ENCODE results near the gene ADARB1.

The ADARB1 gene

DNA sequence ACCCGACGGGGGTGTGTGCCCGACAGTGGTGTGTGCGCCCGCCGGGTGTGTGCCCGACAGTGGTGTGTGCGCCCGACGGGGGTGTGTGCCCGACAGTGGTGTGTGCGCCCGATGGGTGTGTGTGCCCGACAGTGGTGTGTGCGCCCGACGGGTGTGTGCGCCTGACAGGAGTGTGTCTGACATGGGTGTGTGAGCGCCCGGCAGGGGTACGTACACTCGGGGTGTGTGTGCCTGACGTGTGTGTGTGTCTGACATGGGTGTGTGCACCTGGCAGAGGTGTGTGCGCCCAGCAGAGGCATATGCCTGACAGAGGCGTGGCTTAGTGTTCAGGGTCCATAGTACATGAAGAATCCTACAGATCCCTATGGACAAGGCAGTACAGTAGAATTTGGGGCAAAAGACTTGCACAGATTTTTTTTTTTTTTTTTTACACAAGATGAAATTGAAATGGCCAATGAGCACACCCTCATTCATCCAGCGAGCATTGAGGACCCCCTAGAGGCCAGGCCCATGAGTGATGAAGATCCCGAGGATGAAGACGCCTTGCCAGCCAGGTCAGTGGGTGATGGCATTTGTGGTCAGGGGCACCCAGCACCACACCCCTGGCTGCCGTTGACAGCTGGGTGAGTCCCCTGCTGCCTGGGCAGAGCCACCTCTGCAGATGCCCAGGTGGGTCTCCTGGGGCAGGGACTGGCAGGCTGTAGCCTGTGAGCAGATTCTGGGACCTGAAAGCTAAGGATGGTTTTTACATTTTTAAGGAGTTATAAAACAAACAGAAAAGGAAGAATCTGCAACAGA lies 60.1 kb downstream of the ADARB1 start:
- Histone ChIP-seq H3K4me1 (no peaks in the 10 kb centered on the region), H3K4me2 (ENCODE audit: low read length) (no peak overlapping the region), H3K27ac (no peak overlapping the region), H2AFZ (no peak overlapping the region), H3K9ac (no peak overlapping the region), H3K36me3 (ENCODE audit: control insufficient read depth, insufficient read depth, low read length) (no peaks in the 10 kb centered on the region), H3K27me3 (ENCODE audit: control insufficient read depth, insufficient read depth, low read length) (no peaks in the 10 kb centered on the region), H3K9me3 (ENCODE audit: control insufficient read depth, low read length) (no peaks in the 10 kb centered on the region), H3K4me3 (ENCODE audit: low read depth, low read length) (no peak overlapping the region), H3K79me2 (no peaks in the 10 kb centered on the region)
- no peak for TF ChIP-seq CTCF (IDR thresholded peaks at IDR 0.05)

- Histone ChIP-seq H3K4me3 (ENCODE audit: low read depth, low read length) (no peak overlapping the region), H3K27me3 (ENCODE audit: control insufficient read depth, insufficient read depth, low read length) (no peaks in the 10 kb centered on the region), H3K4me1 (no peaks in the 10 kb centered on the region), H3K9me3 (ENCODE audit: control insufficient read depth, low read length) (no peaks in the 10 kb centered on the region), H3K36me3 (ENCODE audit: control insufficient read depth, insufficient read depth, low read length) (no peaks in the 10 kb centered on the region), H2AFZ (no peak overlapping the region), H3K9ac (no peak overlapping the region), H3K79me2 (no peaks in the 10 kb centered on the region), H3K4me2 (ENCODE audit: low read length) (no peak overlapping the region), H3K27ac (no peak overlapping the region)
- no peak for TF ChIP-seq CTCF (IDR thresholded peaks at IDR 0.05)
Observed at GRCh38 chr21:45135122-45135521, 60.7 kb downstream of the ADARB1 start.

- Histone ChIP-seq H3K36me3 (ENCODE audit: control insufficient read depth, insufficient read depth, low read length) (no peaks in the 10 kb centered on the region), H3K79me2 (no peaks in the 10 kb centered on the region), H3K4me1 (no peaks in the 10 kb centered on the region), H3K4me3 (ENCODE audit: low read depth, low read length) (no peak overlapping the region), H3K27me3 (ENCODE audit: control insufficient read depth, insufficient read depth, low read length) (no peaks in the 10 kb centered on the region), H3K9ac (no peak overlapping the region), H3K9me3 (ENCODE audit: control insufficient read depth, low read length) (no peaks in the 10 kb centered on the region), H2AFZ (no peak overlapping the region), H3K27ac (no peak overlapping the region), H3K4me2 (ENCODE audit: low read length) (no peak overlapping the region)
- no peak for TF ChIP-seq CTCF (IDR thresholded peaks at IDR 0.05)
Observed at GRCh38 chr21:45135868-45136267, 61.5 kb downstream of the ADARB1 start.

DNA sequence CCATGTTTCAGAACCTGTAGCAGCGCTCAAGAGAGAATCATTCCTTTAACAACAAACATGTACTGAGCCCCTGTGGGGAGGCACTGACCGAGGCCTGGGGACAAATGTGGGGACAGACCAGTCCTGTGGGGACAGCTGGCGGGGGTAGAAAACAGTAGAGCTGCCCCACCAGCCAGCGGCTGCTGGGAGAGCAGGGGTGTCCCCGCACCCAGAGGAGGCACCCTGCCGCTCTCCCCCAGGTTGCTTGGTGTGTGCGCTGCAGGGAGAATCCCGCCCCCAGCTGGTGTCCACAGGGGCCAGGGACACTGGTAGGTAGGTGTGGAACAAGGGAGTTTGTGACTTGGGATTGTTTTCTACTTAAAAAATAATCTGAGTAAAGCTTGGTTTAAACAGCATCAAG lies 62.1 kb downstream of the ADARB1 start:
- no peaks in the 10 kb centered on the region for H3K79me2 ChIP-seq
- no peak overlapping the region for H3K4me3 ChIP-seq (ENCODE audit: low read depth, low read length)
- no peaks in the 10 kb centered on the region for H3K4me1 ChIP-seq
- H3K36me3 ChIP-seq (ENCODE audit: control insufficient read depth, insufficient read depth, low read length), result no peaks in the 10 kb centered on the region
- no peak overlapping the region for H3K9ac ChIP-seq
- no peaks in the 10 kb centered on the region for H3K9me3 ChIP-seq (ENCODE audit: control insufficient read depth, low read length)
- H3K27me3 ChIP-seq (ENCODE audit: control insufficient read depth, insufficient read depth, low read length), result no peaks in the 10 kb centered on the region
- H3K27ac ChIP-seq, result no peak overlapping the region
- no peak overlapping the region for H2AFZ ChIP-seq
- H3K4me2 ChIP-seq (ENCODE audit: low read length), result no peak overlapping the region
- no peak for TF ChIP-seq CTCF (IDR thresholded peaks at IDR 0.05)
